ENCODE data around the gene TSSK6.
A peak's percentile ranks its signal among the peaks of the same experiment; 100 is the strongest.

TSSK6 gene

GRCh38 chr19:19529783-19530422, 14.6 kb upstream of the TSSK6 start:
- no peak for DNase-seq

GRCh38 chr19:19528721-19529490, 13.6 kb upstream of the TSSK6 start, which contains the start of gene YJEFN3:
YJEFN3 (plus strand) TSS chr19:19528911; CDS start chr19:19528933, 22 bp downstream.
- DNase-seq, result no peak

GRCh38 chr19:19527674-19528625, 12.6 kb upstream of the TSSK6 start:
- no peak for DNase-seq

GRCh38 chr19:19527371-19527656, 12.0 kb upstream of the TSSK6 start:
- DNase-seq, result no peak

GRCh38 chr19:19526581-19527370, 11.4 kb upstream of the TSSK6 start:
- no peak for DNase-seq

GRCh38 chr19:19525611-19526380, 10.4 kb upstream of the TSSK6 start:
- DNase-seq, result no peak

GRCh38 chr19:19524053-19524452, 8.7 kb upstream of the TSSK6 start:
- DNase-seq, result no peak

- no peak for DNase-seq
Observed at GRCh38 chr19:19523177-19523576, 7.8 kb upstream of the TSSK6 start.

- no peak for DNase-seq
Observed at GRCh38 chr19:19520989-19521388, 5.6 kb upstream of the TSSK6 start.

GRCh38 chr19:19517235-19517619, 1.9 kb upstream of the TSSK6 start:
- DNase-seq, result no peak

GRCh38 chr19:19515642-19516519, 533 bp upstream of the TSSK6 start, which contains the start of gene NDUFA13:
NDUFA13 (plus strand) TSS chr19:19516225; CDS start chr19:19516239, 14 bp downstream.
- DNase-seq, result peak; percentile 91 to 96

- DNase-seq, result peak in 1 of 2 donors; percentile 24
Observed at GRCh38 chr19:19514215-19514657, 1.1 kb downstream of the TSSK6 start.

GRCh38 chr19:19513682-19514081, 1.7 kb downstream of the TSSK6 start:
- DNase-seq, result no peak

- DNase-seq, result no peak
Observed at GRCh38 chr19:19510432-19510831, 4.9 kb downstream of the TSSK6 start.

- DNase-seq, result no peak
Observed at GRCh38 chr19:19508217-19508616, 7.1 kb downstream of the TSSK6 start.

- DNase-seq, result no peak
Observed at GRCh38 chr19:19507354-19507753, 8.0 kb downstream of the TSSK6 start.

GRCh38 chr19:19506592-19506991, 8.8 kb downstream of the TSSK6 start:
- no peak for DNase-seq

- DNase-seq, result no peak
Observed at GRCh38 chr19:19505669-19506326, 9.6 kb downstream of the TSSK6 start.

GRCh38 chr19:19504754-19505668, 10.3 kb downstream of the TSSK6 start:
- DNase-seq, result no peak

Data from CD4-positive, alpha-beta T cell treated with Interferon alpha-2 for 1 hour (primary cell).